GM12892 (cell line): Measurements from ENCODE around the gene PRPF19.

ENCODE experiments used
- POLR2A ChIP-seq: IDR thresholded peaks from 2 replicates; pipeline ENCODE4 v1.6.1; 2011; ENCODE audit warnings: low read depth, low read length, control low read depth
- POLR2AphosphoS5 ChIP-seq: IDR thresholded peaks from 2 replicates; pipeline ENCODE4 v1.6.1; 2011; ENCODE audit warnings: low read depth, low read length, control low read depth

- TF ChIP-seq POLR2A (no peak), POLR2AphosphoS5 (no peak; the same call in 1 of the 2 replicates)
Observed at GRCh38 chr11:60851327-60852104, 54.9 kb downstream of the PRPF19 start.
